Suprapubic skin (tissue), 4 donors: ENCODE measurements around the gene SND1.

Experiments
- EP300 ChIP-seq: sonication (generic); formaldehyde crosslinking; IDR thresholded peaks from one replicate; pipeline ENCODE4 v1.6.1; 2017; ENCODE audit warnings: antibody characterized with exemption
- POLR2A ChIP-seq, 2 donors: fragments of 450-650 bp; IDR thresholded peaks; one replicate each; pipeline ENCODE4 v1.6.1; 2017; ENCODE audit warnings: antibody characterized with exemption in 2 of 2, mild to moderate bottlenecking in 2 of 2, moderate library complexity in 2 of 2
- POLR2AphosphoS5 ChIP-seq, 3 donors: sonication (generic); formaldehyde crosslinking; IDR thresholded peaks; one replicate each; pipeline ENCODE4 v1.6.1; 2017; ENCODE audit warnings: antibody characterized with exemption in 3 of 3
- TF ChIP-seq, protein P1 (sequence below), 2 donors: fragments of 200-600 bp in 1 of 2; fragments of 450-650 bp in 1 of 2; sonication (generic) in 1 of 2; IDR thresholded peaks; one replicate each; pipeline ENCODE4 v1.5.1; 2016 to 2019; ENCODE audit warnings: antibody characterized with exemption in 2 of 2, mild to moderate bottlenecking in 1 of 2, moderate library complexity in 1 of 2

DNA sequence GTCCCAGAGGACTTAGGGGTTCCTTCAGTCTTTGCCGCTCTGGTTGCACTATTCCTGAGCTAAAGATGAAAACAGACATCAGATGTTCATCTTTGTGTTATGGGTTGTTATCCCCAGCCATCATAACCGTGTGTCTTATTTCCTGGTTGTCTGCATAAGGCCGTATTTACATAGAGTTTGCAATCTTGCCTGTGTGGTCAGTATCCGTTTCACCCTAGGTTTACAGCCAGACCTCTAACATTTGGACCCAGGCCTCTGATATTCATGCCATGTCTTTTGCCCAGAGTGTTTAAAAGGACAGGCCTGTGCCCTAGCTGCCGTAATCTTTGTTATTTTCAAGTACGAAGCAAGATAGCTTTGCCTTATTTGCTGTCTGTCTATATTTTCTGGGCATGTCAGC, 352.6 kb downstream of the SND1 start:
- TF ChIP-seq POLR2AphosphoS5 (IDR thresholded peaks at IDR 0.05) (no peak), POLR2A (IDR thresholded peaks at IDR 0.05) (no peak), EP300 (no peak)
- TF ChIP-seq, protein P1, sequence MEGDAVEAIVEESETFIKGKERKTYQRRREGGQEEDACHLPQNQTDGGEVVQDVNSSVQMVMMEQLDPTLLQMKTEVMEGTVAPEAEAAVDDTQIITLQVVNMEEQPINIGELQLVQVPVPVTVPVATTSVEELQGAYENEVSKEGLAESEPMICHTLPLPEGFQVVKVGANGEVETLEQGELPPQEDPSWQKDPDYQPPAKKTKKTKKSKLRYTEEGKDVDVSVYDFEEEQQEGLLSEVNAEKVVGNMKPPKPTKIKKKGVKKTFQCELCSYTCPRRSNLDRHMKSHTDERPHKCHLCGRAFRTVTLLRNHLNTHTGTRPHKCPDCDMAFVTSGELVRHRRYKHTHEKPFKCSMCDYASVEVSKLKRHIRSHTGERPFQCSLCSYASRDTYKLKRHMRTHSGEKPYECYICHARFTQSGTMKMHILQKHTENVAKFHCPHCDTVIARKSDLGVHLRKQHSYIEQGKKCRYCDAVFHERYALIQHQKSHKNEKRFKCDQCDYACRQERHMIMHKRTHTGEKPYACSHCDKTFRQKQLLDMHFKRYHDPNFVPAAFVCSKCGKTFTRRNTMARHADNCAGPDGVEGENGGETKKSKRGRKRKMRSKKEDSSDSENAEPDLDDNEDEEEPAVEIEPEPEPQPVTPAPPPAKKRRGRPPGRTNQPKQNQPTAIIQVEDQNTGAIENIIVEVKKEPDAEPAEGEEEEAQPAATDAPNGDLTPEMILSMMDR (IDR thresholded peaks at IDR 0.05) = no peak
